SK-N-SH treated with all-trans-retinoic acid at 6 μM for 48 hours (cell line): ENCODE measurements around the gene SLX4IP.

Source experiments
- ATAC-seq: fragments of 200-7000 bp; cut with Tn5 transposase; 3 replicates; pipeline ENCODE4 v1.9.1; 2020; ENCODE audit warnings: mild to moderate bottlenecking, moderate library complexity
- ARNTL ChIP-seq: fragments of 450-650 bp; formaldehyde crosslinking; IDR thresholded peaks from 2 replicates; pipeline ENCODE4 v1.5.0; 2020; ENCODE audit warnings: low read depth, mild to moderate bottlenecking, moderate library complexity, borderline replicate concordance
- CSDC2 ChIP-seq: fragments of 250-450 bp; sonication (Bioruptor Pico); IDR thresholded peaks from 2 replicates; pipeline ENCODE4 v1.5.0; 2020; ENCODE audit warnings: mild to moderate bottlenecking, moderate library complexity
- ESRRG ChIP-seq: fragments of 250-450 bp; sonication (Bioruptor Pico); IDR thresholded peaks from 2 replicates; pipeline ENCODE4 v1.6.1; 2021; ENCODE audit warnings: mild to moderate bottlenecking
- GLIS3 ChIP-seq: fragments of 250-450 bp; sonication (Bioruptor Pico); IDR thresholded peaks from 2 replicates; pipeline ENCODE4 v1.5.0; 2020; ENCODE audit warnings: mild to moderate bottlenecking, moderate library complexity
- ISL1 ChIP-seq: fragments of 250-450 bp; sonication (Bioruptor Pico); IDR thresholded peaks from 2 replicates; pipeline ENCODE4 v2.1.2; 2022; ENCODE audit warnings: mild to moderate bottlenecking, moderate library complexity
- OSR1 ChIP-seq: fragments of 250-450 bp; sonication (Bioruptor Pico); IDR thresholded peaks from 2 replicates; pipeline ENCODE4 v1.8.0; 2022; ENCODE audit warnings: moderate library complexity, mild to moderate bottlenecking, inconsistent platforms
- PPARA ChIP-seq: fragments of 250-450 bp; sonication (Bioruptor Pico); IDR thresholded peaks from 2 replicates; pipeline ENCODE4 v1.5.0; 2020; ENCODE audit warnings: mild to moderate bottlenecking, borderline replicate concordance
- RARB ChIP-seq: fragments of 250-450 bp; sonication (Bioruptor Pico); IDR thresholded peaks from 2 replicates; pipeline ENCODE4 v1.8.0; 2021; ENCODE audit warnings: mild to moderate bottlenecking, moderate library complexity
- SNAI2 ChIP-seq: fragments of 250-450 bp; sonication (Bioruptor Pico); IDR thresholded peaks from 2 replicates; pipeline ENCODE4 v1.5.0; 2020; ENCODE audit warnings: mild to moderate bottlenecking, moderate library complexity
- TCF4 ChIP-seq: fragments of 250-450 bp; sonication (Bioruptor Pico); IDR thresholded peaks from 2 replicates; pipeline ENCODE4 v1.8.0; 2021; ENCODE audit warnings: mild to moderate bottlenecking, moderate library complexity, borderline replicate concordance
- TOX ChIP-seq: fragments of 250-450 bp; sonication (Bioruptor Pico); IDR thresholded peaks from 2 replicates; pipeline ENCODE4 v1.8.0; 2021; ENCODE audit warnings: mild to moderate bottlenecking, moderate library complexity, borderline replicate concordance
- ZC3H10 ChIP-seq: fragments of 250-450 bp; sonication (Bioruptor Pico); IDR thresholded peaks from 2 replicates; pipeline ENCODE4 v1.5.1; 2021; ENCODE audit warnings: mild to moderate bottlenecking, moderate library complexity
- ZFP3 ChIP-seq: fragments of 250-450 bp; sonication (Bioruptor Pico); IDR thresholded peaks from 2 replicates; pipeline ENCODE4 v1.5.0; 2020; ENCODE audit warnings: mild to moderate bottlenecking, moderate library complexity
- ZFP30 ChIP-seq: fragments of 450-650 bp; formaldehyde crosslinking; IDR thresholded peaks from 2 replicates; pipeline ENCODE4 v1.5.0; 2022; ENCODE audit warnings: mild to moderate bottlenecking, moderate library complexity
- ZNF565 ChIP-seq: fragments of 450-650 bp; formaldehyde crosslinking; conservative IDR thresholded peaks from 2 replicates; pipeline ENCODE4 v1.5.0; 2020; ENCODE audit warnings: low read depth, mild to moderate bottlenecking, moderate library complexity
- ZNF70 ChIP-seq: fragments of 450-650 bp; formaldehyde crosslinking; IDR thresholded peaks from 2 replicates; pipeline ENCODE4 v1.5.0; 2020; ENCODE audit warnings: mild to moderate bottlenecking, moderate library complexity
- ZNF8 ChIP-seq: fragments of 450-650 bp; formaldehyde crosslinking; IDR thresholded peaks from 2 replicates; pipeline ENCODE4 v1.5.0; 2020; ENCODE audit warnings: mild to moderate bottlenecking, moderate library complexity
- TF ChIP-seq, protein P1 (sequence below): fragments of 250-450 bp; sonication (Bioruptor Pico); IDR thresholded peaks from 2 replicates; pipeline ENCODE4 v1.8.0; 2020; ENCODE audit warnings: mild to moderate bottlenecking, moderate library complexity, borderline replicate concordance
- TF ChIP-seq, protein P2 (sequence below): fragments of 250-450 bp; sonication (Bioruptor Pico); IDR thresholded peaks from 2 replicates; pipeline ENCODE4 v1.5.1; 2020; ENCODE audit warnings: low read depth, mild to moderate bottlenecking, moderate library complexity
- TF ChIP-seq, protein P3 (sequence below): fragments of 250-450 bp; sonication (Bioruptor Pico); IDR thresholded peaks from 2 replicates; pipeline ENCODE4 v1.8.0; 2021; ENCODE audit warnings: low read depth, mild to moderate bottlenecking, moderate library complexity, borderline replicate concordance
- TF ChIP-seq, protein P4 (sequence below): fragments of 250-450 bp; sonication (Bioruptor Pico); IDR thresholded peaks from 2 replicates; pipeline ENCODE4 v1.5.1; 2021; ENCODE audit warnings: mild to moderate bottlenecking, moderate library complexity
- TF ChIP-seq, protein P5 (sequence below): fragments of 250-450 bp; sonication (Bioruptor Pico); IDR thresholded peaks from 2 replicates; pipeline ENCODE4 v1.5.0; 2020; ENCODE audit warnings: mild to moderate bottlenecking, moderate library complexity

The SLX4IP gene

DNA sequence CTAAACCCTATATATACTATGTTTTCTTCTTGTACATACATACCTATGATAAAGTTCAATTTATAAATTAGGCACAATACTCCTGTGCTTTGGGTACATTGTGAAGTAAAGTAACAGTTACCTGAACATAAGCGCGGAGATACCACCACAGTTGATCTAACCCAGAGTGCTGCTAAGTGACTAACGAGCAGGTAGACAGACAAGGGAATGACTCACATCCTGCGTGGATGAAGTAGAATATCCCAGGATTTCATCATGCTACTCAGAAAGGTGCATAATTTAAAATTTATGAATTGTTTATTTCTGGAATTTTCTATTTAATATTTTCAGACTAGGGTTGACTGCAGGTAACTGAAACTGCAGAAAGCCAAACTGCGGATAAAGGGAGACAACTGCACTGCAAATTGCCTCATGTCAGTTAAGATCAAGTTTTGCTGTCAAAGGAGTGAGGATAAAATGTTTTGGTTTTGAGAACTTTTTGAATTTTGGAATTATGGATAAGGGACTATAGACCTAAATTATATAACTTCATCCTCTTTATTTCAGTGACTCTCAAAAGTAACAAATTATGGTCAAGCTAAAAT is 15.5 kb upstream of the SLX4IP start:
- 0 out of 2 replicates have a peak, but pooled peaks have one; percentile 18 for TF ChIP-seq ISL1
- TF ChIP-seq TCF4 (CRISPR knock-in tag): no peak
- TF ChIP-seq ESRRG (CRISPR knock-in tag): no peak
- ATAC-seq: no peak; the same call in 2 of the 3 replicates

DNA sequence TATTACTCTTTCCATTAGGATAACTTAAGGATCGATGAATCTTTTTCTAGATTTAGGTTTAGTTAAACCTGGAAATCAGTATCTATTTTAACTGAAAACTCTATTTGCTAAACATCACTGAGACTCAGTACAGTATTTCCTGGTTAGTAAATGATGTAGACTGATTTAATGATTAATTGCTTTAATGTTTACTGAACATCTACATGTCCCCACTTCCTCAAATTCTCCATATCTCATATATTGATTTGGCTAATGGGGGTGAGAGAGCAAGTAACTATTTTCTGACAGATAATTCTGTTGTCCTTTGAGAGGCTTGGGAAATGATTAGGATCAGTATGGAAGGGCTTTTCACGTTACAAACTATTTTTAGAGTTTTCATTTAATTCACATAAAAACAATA is 11.4 kb upstream of the SLX4IP start:
- no peak for ATAC-seq
- no peak for TF ChIP-seq ZC3H10 (CRISPR knock-in tag)
- TF ChIP-seq ISL1: no peak
- TF ChIP-seq ZFP30 (CRISPR knock-in tag): no peak
- no peak for TF ChIP-seq ZFP3 (CRISPR knock-in tag)
- no peak for TF ChIP-seq ARNTL (CRISPR knock-in tag)
- TF ChIP-seq, protein P1, sequence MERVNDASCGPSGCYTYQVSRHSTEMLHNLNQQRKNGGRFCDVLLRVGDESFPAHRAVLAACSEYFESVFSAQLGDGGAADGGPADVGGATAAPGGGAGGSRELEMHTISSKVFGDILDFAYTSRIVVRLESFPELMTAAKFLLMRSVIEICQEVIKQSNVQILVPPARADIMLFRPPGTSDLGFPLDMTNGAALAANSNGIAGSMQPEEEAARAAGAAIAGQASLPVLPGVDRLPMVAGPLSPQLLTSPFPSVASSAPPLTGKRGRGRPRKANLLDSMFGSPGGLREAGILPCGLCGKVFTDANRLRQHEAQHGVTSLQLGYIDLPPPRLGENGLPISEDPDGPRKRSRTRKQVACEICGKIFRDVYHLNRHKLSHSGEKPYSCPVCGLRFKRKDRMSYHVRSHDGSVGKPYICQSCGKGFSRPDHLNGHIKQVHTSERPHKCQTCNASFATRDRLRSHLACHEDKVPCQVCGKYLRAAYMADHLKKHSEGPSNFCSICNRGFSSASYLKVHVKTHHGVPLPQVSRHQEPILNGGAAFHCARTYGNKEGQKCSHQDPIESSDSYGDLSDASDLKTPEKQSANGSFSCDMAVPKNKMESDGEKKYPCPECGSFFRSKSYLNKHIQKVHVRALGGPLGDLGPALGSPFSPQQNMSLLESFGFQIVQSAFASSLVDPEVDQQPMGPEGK (CRISPR knock-in tag): no peak
- TF ChIP-seq RARB: no peak
- no peak for TF ChIP-seq PPARA (CRISPR knock-in tag)
- TF ChIP-seq, all 23 proteins: peak for 0

DNA sequence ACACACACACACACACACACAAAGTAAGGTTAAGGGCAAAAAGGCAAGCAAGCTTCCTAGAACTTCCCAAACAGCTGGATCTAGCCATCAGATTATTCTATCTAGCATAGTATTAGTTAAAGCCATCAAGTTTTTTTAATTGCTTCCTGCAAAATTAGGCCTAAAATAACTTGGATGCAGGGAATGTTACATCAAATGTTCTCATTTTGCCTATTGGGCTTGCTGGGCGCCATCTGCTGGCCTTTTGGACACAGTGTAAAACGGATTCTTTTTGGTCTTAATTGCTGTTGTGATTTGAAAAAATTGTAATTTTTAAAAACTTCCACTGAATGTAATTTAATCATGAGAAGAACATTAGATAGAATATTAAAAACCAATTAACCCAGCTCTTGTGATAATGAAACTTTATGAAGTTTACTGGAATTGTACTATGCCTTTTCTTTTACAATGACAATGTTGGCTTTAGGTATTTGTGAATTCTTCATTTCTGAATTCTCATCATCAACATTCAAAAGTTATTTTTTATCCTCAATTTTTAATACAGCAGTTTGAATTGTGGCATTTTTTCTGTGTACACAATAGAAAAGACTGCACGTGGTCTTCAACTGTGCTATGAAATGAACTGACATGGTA is 7.9 kb upstream of the SLX4IP start:
- peak; percentile 78 for ATAC-seq
- TF ChIP-seq SNAI2: no peak
- TF ChIP-seq ZFP30 (CRISPR knock-in tag): no peak
- TF ChIP-seq OSR1 (CRISPR knock-in tag): no peak
- TF ChIP-seq, protein P2, sequence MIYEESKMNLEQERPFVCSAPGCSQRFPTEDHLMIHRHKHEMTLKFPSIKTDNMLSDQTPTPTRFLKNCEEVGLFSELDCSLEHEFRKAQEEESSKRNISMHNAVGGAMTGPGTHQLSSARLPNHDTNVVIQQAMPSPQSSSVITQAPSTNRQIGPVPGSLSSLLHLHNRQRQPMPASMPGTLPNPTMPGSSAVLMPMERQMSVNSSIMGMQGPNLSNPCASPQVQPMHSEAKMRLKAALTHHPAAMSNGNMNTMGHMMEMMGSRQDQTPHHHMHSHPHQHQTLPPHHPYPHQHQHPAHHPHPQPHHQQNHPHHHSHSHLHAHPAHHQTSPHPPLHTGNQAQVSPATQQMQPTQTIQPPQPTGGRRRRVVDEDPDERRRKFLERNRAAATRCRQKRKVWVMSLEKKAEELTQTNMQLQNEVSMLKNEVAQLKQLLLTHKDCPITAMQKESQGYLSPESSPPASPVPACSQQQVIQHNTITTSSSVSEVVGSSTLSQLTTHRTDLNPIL (CRISPR knock-in tag): no peak
- no peak for TF ChIP-seq ISL1
- no peak for TF ChIP-seq TOX (CRISPR knock-in tag)
- TF ChIP-seq ESRRG (CRISPR knock-in tag): no peak
- TF ChIP-seq TCF4 (CRISPR knock-in tag): no peak
- TF ChIP-seq, protein P3, sequence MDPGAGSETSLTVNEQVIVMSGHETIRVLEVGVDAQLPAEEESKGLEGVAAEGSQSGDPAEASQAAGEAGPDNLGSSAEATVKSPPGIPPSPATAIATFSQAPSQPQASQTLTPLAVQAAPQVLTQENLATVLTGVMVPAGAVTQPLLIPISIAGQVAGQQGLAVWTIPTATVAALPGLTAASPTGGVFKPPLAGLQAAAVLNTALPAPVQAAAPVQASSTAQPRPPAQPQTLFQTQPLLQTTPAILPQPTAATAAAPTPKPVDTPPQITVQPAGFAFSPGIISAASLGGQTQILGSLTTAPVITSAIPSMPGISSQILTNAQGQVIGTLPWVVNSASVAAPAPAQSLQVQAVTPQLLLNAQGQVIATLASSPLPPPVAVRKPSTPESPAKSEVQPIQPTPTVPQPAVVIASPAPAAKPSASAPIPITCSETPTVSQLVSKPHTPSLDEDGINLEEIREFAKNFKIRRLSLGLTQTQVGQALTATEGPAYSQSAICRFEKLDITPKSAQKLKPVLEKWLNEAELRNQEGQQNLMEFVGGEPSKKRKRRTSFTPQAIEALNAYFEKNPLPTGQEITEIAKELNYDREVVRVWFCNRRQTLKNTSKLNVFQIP (CRISPR knock-in tag): no peak
- no peak for TF ChIP-seq GLIS3
- TF ChIP-seq, protein P4, sequence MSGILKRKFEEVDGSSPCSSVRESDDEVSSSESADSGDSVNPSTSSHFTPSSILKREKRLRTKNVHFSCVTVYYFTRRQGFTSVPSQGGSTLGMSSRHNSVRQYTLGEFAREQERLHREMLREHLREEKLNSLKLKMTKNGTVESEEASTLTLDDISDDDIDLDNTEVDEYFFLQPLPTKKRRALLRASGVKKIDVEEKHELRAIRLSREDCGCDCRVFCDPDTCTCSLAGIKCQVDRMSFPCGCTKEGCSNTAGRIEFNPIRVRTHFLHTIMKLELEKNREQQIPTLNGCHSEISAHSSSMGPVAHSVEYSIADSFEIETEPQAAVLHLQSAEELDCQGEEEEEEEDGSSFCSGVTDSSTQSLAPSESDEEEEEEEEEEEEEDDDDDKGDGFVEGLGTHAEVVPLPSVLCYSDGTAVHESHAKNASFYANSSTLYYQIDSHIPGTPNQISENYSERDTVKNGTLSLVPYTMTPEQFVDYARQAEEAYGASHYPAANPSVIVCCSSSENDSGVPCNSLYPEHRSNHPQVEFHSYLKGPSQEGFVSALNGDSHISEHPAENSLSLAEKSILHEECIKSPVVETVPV (CRISPR knock-in tag): no peak
- TF ChIP-seq ZNF565 (CRISPR knock-in tag): no peak
- TF ChIP-seq, protein P1 (CRISPR knock-in tag): no peak
- no peak for TF ChIP-seq ZNF70
- TF ChIP-seq RARB: no peak
- TF ChIP-seq, protein P5, sequence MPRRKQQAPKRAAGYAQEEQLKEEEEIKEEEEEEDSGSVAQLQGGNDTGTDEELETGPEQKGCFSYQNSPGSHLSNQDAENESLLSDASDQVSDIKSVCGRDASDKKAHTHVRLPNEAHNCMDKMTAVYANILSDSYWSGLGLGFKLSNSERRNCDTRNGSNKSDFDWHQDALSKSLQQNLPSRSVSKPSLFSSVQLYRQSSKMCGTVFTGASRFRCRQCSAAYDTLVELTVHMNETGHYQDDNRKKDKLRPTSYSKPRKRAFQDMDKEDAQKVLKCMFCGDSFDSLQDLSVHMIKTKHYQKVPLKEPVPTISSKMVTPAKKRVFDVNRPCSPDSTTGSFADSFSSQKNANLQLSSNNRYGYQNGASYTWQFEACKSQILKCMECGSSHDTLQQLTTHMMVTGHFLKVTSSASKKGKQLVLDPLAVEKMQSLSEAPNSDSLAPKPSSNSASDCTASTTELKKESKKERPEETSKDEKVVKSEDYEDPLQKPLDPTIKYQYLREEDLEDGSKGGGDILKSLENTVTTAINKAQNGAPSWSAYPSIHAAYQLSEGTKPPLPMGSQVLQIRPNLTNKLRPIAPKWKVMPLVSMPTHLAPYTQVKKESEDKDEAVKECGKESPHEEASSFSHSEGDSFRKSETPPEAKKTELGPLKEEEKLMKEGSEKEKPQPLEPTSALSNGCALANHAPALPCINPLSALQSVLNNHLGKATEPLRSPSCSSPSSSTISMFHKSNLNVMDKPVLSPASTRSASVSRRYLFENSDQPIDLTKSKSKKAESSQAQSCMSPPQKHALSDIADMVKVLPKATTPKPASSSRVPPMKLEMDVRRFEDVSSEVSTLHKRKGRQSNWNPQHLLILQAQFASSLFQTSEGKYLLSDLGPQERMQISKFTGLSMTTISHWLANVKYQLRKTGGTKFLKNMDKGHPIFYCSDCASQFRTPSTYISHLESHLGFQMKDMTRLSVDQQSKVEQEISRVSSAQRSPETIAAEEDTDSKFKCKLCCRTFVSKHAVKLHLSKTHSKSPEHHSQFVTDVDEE: no peak
- TF ChIP-seq ARNTL (CRISPR knock-in tag): no peak
- TF ChIP-seq ZNF8 (CRISPR knock-in tag): no peak
- no peak for TF ChIP-seq CSDC2 (CRISPR knock-in tag)
- TF ChIP-seq ZFP3 (CRISPR knock-in tag): no peak
